Measurements from ENCODE around the gene NPR3. TPM values are rescaled to one million over a fixed set of nuclear protein-coding genes. Genes with fewer than 3 reads are reported as not detected.

The NPR3 gene
- total RNA-seq, 2 donors from 2014 or later, result 0.20 to 0.82 TPM

DNA sequence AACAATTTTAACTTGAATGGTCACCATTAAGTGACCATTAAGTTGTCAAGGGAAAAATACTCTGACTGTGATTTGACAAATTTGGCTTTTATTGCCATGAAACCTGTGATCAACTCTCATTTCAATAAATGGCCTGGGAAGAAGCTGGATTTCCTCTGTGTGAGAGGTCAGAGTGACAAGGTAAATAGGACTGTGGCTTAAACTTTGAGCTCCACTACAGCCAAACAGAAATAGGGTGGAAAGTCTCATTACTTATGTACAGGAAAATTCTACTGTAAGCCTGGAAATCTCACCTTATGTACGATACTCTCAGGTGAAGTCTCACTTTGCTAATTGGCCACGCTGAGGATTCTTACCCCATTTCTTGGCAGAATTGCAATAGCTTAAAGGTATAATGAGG is 67.3 kb downstream of the NPR3 start:
- no peaks in the 10 kb centered on the region for H3K4me1 ChIP-seq (ENCODE audit: control insufficient read depth, insufficient read depth, low read length)
- no peaks in the 10 kb centered on the region for H3K27me3 ChIP-seq (ENCODE audit: control insufficient read depth, insufficient read depth, low read length, poor library complexity, severe bottlenecking)
- H3K36me3 ChIP-seq (ENCODE audit: control insufficient read depth, insufficient read depth, low read length), result no peaks in the 10 kb centered on the region
- no peak overlapping the region for H3K4me3 ChIP-seq (ENCODE audit: low read length)
- H3K36me3 Mint-ChIP-seq (ENCODE audit: low read depth), result no peaks in the 10 kb centered on the region
- no peak overlapping the region for H3K9ac ChIP-seq (ENCODE audit: extremely low read depth, low read length, poor library complexity, severe bottlenecking)
- H3K27ac ChIP-seq (ENCODE audit: low read depth, low read length), result no peak overlapping the region
- H3K9me3 Mint-ChIP-seq, result no peaks in the 10 kb centered on the region
- H3K9me3 ChIP-seq (ENCODE audit: control insufficient read depth, low read length), result no peaks in the 10 kb centered on the region
- no peak overlapping the region for H3K4me3 Mint-ChIP-seq
- peaks cover 8% of the 10 kb centered on the region for H3K27me3 Mint-ChIP-seq (ENCODE audit: insufficient read depth)
- TF ChIP-seq, protein P1, sequence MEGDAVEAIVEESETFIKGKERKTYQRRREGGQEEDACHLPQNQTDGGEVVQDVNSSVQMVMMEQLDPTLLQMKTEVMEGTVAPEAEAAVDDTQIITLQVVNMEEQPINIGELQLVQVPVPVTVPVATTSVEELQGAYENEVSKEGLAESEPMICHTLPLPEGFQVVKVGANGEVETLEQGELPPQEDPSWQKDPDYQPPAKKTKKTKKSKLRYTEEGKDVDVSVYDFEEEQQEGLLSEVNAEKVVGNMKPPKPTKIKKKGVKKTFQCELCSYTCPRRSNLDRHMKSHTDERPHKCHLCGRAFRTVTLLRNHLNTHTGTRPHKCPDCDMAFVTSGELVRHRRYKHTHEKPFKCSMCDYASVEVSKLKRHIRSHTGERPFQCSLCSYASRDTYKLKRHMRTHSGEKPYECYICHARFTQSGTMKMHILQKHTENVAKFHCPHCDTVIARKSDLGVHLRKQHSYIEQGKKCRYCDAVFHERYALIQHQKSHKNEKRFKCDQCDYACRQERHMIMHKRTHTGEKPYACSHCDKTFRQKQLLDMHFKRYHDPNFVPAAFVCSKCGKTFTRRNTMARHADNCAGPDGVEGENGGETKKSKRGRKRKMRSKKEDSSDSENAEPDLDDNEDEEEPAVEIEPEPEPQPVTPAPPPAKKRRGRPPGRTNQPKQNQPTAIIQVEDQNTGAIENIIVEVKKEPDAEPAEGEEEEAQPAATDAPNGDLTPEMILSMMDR (conservative IDR thresholded peaks at IDR 0.05), result no peak
- H3K27ac Mint-ChIP-seq, result no peak overlapping the region
- DNase-seq, result no peak
- H3K4me1 Mint-ChIP-seq, result no peaks in the 10 kb centered on the region
- 98 to 100% methylated on average over 1 to 2 of the region's 2 CpGs for WGBS, 2 experiments (ENCODE audit: insufficient coverage in 1 of 2, insufficient read length in 1 of 2)

DNA sequence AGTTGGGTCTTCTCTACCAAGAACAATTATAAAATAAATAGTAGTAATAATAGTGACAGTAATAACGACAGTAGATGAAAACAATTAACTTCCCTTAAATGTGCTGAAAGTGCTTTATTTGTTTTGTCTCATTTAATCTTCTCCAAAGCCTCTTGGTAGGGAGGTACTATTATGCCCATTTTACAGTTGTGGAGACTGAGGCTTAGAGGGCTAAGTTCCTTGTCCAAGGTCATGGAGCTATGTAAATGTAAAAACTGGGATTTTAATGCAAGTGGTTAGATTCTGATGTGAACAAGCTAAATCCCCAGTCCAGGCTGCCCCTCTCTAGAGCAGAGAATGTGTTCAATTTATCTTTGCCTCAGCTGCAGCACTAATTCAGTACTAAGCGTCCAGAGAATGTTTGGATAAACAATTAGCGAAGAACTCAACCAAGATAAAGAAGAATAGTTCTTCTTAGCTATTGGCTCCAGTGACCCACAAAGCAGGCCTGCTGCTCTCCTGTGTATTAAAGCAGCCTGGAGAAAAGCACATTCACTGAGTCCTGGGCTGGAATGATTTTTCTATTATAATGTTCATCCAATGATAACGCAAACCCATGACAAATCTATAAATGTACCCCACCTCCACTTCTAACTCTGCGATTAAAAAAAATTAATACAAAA is 68.8 kb downstream of the NPR3 start:
- H3K36me3 ChIP-seq (ENCODE audit: control insufficient read depth, insufficient read depth, low read length), result no peaks in the 10 kb centered on the region
- TF ChIP-seq, protein P1 (conservative IDR thresholded peaks at IDR 0.05), result no peak
- no peaks in the 10 kb centered on the region for H3K4me1 ChIP-seq (ENCODE audit: control insufficient read depth, insufficient read depth, low read length)
- H3K27me3 Mint-ChIP-seq (ENCODE audit: insufficient read depth), result peaks cover 4% of the 10 kb centered on the region
- no peaks in the 10 kb centered on the region for H3K36me3 Mint-ChIP-seq (ENCODE audit: low read depth)
- 80 to 88% methylated on average over 3 to 5 of the region's 5 CpGs for WGBS, 2 experiments (ENCODE audit: insufficient coverage in 1 of 2, insufficient read length in 1 of 2)
- no peaks in the 10 kb centered on the region for H3K9me3 Mint-ChIP-seq
- H3K4me3 Mint-ChIP-seq, result no peak overlapping the region
- H3K4me3 ChIP-seq (ENCODE audit: low read length), result no peak overlapping the region
- H3K27me3 ChIP-seq (ENCODE audit: control insufficient read depth, insufficient read depth, low read length, poor library complexity, severe bottlenecking), result no peaks in the 10 kb centered on the region
- no peaks in the 10 kb centered on the region for H3K9me3 ChIP-seq (ENCODE audit: control insufficient read depth, low read length)
- H3K4me1 Mint-ChIP-seq, result no peaks in the 10 kb centered on the region
- H3K27ac ChIP-seq (ENCODE audit: low read depth, low read length), result no peak overlapping the region
- H3K9ac ChIP-seq (ENCODE audit: extremely low read depth, low read length, poor library complexity, severe bottlenecking), result no peak overlapping the region
- DNase-seq, result no peak
- no peak overlapping the region for H3K27ac Mint-ChIP-seq

DNA sequence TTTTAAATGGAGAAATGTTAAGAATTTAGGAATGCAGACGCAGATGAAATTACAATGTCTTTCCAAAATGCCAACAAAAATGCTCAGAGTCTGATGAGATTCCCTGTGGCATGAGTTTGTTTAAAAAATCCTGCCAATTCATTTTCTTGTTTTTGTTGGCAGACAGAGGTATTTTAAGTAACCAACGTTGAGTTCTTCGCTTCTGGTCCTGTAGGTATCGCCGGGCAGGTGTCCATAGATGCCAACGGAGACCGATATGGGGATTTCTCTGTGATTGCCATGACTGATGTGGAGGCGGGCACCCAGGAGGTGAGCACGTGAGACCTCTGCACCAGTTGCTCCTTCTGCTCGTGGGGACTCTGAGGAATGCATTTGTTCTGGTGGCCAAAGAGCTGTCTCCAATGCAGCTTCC is 69.4 kb downstream of the NPR3 start:
- Mint-ChIP-seq H3K4me3 (no peak overlapping the region), H3K9me3 (no peaks in the 10 kb centered on the region), H3K27ac (no peak overlapping the region), H3K27me3 (ENCODE audit: insufficient read depth) (peaks cover 5% of the 10 kb centered on the region), H3K36me3 (ENCODE audit: low read depth) (no peaks in the 10 kb centered on the region), H3K4me1 (no peaks in the 10 kb centered on the region)
- TF ChIP-seq, protein P1 (conservative IDR thresholded peaks at IDR 0.05), result no peak
- no peaks in the 10 kb centered on the region for H3K9me3 ChIP-seq (ENCODE audit: control insufficient read depth, low read length)
- H3K27me3 ChIP-seq (ENCODE audit: control insufficient read depth, insufficient read depth, low read length, poor library complexity, severe bottlenecking), result no peaks in the 10 kb centered on the region
- no peaks in the 10 kb centered on the region for H3K4me1 ChIP-seq (ENCODE audit: control insufficient read depth, insufficient read depth, low read length)
- 86 to 92% methylated on average over 9 to 10 of the region's 10 CpGs for WGBS, 2 experiments (ENCODE audit: insufficient coverage in 1 of 2, insufficient read length in 1 of 2)
- H3K27ac ChIP-seq (ENCODE audit: low read depth, low read length), result no peak overlapping the region
- no peak overlapping the region for H3K9ac ChIP-seq (ENCODE audit: extremely low read depth, low read length, poor library complexity, severe bottlenecking)
- H3K36me3 ChIP-seq (ENCODE audit: control insufficient read depth, insufficient read depth, low read length), result no peaks in the 10 kb centered on the region
- H3K4me3 ChIP-seq (ENCODE audit: low read length), result no peak overlapping the region
- no peak for DNase-seq

Data from endodermal cell (in vitro differentiated cells).